Ureter (tissue), 1 donor: ENCODE data around the gene PLCD3. TPM values are rescaled to one million over a fixed set of nuclear protein-coding genes. Genes with fewer than 3 reads are reported as not detected.
"Not testable (repeated sequence)": the region's sequence is repeated elsewhere in the genome, so short reads cannot be mapped to it uniquely, and the experiment has no call there.

ENCODE experiments used
- DNase-seq: peaks from one replicate; pipeline ENCODE4 v3.0.0-alpha.2; 2020; ENCODE audit warnings: low spot score
- total RNA-seq: library from RNA; stranded (reverse); gene quantifications from one replicate; pipeline ENCODE4 v1.2.4, GENCODE V29; 2023
- donor health status: DM: yes; HTN: yes; CAD: no.

Gene PLCD3
- total RNA-seq, 1 donor from 2014 or later, result 153 TPM

DNA sequence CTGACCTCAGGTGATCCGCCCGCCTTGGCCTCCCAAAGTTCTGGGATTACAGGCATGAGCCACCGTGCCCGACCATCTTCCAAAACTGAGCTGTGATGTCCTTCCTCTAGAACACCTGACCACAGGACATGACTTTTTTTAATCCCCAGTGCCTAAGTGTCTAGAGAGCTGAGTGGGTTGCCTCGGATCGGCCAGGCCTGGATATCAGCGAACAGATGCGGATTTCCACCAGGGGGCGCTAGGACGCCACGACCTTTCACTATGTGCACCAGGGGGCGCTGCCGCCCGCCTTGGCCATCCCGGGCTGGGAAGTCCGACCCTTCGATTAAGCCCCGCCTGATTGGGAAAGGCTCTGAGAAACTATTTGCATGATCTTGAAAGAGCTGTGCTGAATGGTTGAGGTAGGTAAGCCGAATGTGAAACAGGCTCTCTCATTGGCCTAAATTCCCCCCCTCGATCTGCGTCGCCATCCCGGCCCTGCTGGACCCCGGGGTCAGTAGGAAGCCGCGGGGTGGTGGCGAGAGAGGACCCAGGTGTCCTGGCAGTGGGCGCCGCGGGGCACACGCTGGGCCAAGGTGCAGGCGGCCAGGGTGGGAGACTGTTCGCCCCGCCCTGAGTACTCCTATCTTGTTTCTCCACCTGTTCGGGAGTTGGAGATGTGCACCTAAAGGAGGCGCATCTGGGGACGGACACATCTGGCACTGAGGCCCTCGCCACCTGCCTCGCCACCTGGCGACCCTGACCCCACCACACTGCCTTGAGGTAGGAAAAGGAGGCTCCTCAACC, 3.1 kb upstream of the PLCD3 start, which contains the start of gene ACBD4:
TSS of gene ACBD4 (plus strand) at position 496 of the 786 bp plus-strand sequence. CDS start 458 bp downstream, outside the sequence.
- DNase-seq, result peak; percentile 97

DNA sequence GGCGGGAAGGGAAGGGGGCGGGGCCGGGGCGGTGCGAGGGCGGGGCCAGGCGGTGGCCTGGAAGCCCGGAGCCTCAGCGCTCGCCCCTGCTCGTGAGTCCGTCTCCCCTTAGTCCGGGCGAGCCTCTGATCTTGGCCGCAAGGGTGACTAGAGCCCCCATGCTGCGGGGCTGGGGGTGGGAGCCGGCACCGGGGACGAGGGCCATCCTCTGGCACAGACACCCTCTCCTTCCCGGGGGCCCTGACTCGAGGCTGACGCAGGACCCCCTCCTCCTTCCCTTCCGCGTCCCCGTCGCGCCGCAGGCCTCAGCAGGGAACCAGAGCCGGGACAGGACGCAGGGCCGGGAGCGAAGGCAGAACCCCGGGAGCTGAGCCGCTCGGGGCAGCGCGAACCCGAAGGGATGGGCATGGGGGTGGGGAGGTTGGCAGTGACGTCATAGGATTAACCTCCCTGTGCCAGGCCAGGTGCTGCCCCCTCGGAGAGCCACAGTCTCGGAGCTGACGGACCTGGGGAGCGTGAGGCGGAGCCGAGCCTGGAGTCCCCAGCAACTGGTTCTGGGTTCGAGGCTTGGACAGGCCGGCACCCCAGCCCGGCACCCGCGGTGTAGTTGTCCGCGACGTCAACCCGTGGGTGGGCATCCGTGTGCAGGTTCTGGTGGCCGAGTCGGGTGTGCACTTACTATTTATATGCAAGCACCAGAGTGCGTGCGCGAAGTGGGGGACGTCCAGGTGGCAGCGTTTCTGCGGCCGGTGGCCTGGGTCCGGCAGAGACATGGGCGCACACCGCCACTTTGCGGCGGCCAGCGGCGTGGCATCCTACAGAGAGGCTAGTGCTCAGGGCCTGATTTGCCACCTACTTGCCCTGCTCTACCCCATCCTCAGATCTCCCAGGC, 503 bp upstream of the PLCD3 start:
- DNase-seq, result peak; percentile 89

DNA sequence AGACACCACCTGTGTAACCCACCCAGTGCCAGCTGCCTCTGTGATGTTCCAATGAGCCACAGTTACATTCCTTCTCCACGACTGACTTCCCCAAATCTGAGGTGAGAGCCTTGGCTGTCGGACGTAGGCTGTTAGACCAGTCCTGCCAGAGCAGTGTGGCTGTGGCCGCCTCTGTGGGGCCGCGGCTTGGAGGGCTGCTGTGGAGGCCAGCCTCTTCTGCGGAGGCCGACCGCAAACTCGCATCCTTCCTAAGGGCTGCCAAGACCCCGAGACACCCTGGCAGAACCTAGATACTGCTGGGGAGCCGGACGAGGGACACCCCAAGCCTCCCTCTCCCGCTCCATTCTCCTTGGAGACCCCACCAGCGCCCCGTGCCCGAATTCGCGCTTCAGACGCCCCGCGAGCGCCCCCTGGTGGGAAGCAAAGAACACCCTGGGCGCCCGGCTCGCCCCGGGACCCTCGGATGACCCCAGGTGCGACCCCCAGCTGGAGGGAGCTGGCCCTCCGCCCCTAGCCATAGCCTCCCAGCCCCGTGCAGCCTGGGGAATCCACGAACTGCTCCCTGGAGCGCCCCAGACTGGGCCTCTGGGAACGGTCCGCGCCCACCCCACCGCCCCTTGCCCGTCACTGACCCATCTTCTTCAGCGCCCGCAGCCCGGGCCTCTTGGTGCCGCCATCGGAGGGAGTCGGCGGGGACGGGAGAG, 547 bp downstream of the PLCD3 start:
- DNase-seq, result peak; percentile 65

DNA sequence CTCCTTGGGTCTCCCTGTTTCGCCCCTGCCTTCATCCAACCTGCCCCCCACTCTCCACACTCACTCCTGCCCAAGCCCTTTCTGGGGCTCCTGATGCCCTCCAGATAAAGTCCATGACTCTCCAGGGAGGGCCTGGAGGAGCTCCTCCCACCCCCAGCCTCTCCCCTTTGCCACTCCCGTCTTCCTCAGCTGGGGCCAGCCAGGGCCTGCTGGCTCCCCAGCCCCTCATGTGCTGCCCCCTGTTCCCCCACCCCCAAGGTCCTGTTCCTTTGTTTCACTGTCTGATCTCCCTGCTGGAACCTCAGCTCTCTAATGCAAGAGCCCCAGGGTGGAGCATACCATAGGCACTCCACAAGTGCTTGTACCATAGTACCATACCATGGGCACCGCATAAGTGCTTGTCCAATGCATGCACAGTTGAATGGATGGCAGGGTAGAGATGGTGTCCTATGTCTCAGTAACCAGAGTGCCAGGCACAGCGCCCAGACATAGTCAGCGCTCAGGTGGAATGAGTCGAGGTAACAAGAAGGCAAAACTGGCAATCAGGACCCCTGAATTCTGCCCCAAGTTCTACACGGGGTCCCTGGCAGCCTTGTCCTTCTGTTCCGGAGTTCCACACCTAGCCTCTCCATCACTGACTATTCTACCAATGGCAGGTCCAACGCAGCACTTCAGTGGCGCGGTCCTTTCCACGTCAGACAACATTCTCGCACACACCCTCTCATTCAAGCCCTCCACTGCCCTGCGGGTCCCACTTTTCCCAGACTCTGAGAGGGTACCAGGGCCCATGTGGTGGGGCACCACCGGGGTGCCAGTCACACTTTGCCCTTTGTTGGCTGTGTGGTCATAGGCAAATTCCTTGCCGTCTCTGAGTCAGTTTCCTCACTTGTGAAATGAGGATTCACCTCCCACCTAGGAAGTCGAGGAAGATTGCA, 1.4 kb downstream of the PLCD3 start:
- no peak for DNase-seq

DNA sequence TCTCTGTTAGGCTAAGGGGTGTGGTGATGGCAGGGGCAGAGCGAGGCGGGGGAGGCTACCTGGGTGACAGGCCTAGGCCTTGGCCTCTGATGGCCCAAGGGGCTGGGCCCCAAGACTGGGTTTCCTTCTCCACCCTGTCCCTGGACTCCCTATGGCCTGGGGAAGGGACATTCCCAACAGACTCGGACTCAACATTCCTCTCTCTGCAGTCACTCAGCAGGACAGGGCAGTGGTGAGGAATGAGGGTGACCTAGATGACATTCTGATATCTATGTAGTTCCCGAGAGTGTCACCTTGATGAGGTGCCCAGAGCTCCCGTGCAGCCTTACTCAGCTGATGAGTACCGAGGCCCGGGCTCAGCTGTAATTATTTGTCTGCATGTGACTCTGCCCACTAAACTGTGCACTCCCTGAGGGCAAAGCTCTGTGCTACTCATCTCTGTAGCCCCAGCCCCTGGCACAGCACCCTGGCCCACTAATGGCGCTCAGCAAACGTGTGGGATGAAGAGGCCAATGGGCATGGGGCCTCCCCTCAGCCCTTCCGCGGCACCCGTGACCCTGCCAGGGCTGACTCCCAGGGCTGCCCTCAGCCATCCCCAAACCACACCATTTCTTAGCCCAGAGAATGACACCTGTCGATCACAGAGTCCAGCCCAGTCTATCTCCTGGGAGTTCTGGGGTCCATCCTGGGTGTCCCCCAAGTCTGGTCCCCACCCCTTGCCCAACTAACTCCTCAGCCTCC, 2.2 kb downstream of the PLCD3 start:
- DNase-seq, result no peak

DNA sequence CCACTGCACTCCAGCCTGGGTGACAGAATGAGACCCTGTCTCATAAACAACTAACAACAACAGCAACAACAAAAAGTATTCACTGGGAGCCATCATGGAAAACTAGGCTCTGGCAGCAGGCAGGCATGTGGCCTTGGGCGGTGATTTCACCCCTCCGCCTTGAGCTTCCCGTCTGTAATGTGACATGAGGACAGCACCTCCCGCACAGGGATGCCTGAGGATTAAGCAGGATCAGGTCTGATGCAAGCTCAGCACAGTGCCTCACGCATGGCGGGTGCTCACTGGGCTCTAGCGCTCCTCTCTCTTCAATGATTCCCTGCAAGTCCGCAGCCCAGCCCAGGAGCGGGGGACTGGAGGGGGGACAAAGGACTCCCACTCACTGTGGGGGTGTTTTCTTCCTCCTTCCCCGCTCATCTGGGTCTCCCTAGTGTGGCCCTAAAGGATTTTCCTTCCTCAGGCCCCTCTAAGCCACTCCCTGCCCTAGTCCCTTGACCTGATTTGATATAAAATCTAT, 2.8 kb downstream of the PLCD3 start:
- DNase-seq, result no peak

DNA sequence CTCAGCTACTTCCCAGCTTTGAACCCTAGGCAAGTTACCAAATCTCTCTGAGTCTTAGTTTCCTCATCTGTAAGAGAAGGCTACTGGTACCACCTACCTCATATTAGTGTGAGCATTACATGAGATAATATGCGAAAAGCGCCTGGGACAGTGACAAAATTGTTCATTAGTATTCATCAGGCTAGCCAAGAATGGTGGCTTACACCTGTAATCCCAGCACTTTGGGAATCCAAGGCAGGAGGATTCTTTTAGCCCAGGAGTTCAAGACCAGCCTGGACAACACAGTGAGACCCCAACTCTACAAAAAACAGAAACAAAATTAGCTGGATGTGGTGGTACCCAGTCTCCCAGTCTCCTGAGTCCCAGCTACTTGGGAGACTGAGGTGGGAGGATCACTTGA, 3.3 kb downstream of the PLCD3 start:
- DNase-seq, result no peak

DNA sequence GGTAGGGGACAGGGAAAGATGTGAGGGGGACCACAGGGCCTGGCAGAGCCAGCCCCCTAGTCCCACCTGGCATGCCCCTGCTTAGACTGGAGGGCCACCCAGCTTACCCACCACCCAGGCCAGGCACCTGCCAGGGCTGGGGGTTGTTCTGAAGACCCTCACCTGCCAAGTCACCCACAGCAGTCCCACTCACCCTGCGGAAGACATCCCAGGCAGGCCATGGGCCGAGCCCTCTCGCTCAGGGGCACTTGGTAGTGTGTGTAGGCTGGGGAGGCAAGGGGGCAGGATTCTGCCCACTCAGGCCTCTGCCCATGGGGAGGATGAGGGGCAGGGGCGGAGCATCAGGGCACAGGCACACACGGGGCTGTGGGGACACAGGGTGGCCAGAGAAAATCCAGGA, 4.0 kb downstream of the PLCD3 start:
- no peak for DNase-seq

DNA sequence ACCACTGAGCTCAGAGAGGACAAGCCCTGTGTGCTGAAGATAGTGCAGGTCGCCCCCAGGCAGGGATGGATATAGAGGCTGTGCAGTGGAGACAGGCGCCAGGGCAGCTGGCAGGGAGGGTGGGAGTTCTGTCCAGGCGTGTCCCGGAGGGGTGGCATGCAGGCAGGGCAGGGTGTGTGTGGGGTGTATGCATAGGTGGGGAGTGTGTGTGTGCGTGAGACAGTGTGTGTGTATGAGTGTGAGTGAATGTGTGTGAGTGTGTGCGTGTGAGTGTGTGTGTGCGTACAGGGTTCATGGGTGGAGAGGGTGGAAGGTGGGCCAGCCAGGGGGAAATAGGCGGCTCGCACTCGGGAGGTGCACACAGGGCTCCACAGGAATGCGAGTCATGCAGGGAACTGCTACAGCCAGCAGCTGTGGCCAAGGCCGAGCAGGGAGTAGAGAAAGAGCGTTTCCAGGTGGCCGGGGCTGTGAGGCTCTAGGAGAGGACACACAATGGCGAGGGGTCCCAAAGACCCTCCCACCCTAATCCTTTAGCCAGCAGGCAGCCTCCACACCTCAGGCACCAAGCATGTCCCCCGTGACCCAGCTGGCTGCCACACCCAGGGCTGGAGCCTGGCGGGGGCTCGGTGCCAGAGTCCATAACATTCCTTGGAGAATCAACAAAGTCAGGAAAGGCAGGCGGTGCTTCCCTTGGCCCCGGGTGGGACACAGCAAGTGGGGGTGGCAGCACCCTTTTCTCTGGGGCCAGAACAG, 4.6 kb downstream of the PLCD3 start:
- peak; percentile 78 for DNase-seq

DNA sequence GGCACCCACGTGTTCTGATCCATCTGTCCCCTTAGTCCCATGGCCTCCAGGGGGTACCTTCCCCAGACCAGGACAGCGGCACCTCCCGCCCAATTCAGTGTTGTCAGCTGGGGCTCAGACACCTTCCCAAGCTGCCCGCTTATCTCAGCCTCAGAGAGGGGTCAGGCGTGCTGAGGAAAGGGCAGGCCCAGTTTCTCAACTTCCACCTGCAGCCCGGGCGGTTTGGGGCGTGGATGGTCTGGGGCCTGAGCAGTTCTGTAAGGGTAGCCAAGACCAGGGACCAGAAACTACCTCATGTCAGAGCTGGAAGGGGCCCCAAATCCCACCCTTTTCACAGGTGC, 5.1 kb downstream of the PLCD3 start:
- no peak for DNase-seq

DNA sequence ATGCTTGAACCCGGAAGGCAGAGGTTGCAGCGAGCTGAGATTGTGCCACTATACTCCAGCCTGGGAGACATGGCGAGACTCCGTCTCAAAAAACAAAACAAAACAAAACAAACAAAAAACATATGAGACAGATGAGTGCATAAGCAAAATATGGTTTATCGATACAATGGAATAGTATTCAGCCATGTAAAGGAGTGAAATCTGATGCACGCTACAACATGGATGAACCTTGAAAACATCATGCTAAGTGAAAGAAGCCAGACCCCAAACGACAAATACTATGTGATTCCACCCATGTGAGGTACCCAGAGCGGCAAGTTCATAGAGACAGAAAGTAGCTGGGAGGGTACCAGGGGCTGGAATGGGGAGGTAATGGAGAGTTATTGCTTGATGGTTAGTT, 6.8 kb downstream of the PLCD3 start:
- DNase-seq, result no peak

DNA sequence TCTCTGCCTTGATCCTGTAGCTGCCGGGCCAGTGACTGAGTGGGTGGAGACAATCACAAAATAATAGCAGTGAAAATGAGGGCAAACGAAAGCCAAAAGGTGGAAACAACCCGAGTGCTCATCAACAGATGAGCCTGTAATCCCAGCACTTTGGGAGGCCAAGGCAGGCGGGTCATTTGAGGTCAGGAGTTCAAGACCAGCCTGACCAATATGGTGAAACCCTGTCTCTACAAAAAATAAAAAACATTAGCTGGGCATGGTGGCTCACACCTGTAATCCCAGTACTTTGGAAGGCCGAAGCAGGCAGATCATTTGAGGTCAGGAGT, 7.6 kb downstream of the PLCD3 start:
- DNase-seq, result not testable (repeated sequence)

DNA sequence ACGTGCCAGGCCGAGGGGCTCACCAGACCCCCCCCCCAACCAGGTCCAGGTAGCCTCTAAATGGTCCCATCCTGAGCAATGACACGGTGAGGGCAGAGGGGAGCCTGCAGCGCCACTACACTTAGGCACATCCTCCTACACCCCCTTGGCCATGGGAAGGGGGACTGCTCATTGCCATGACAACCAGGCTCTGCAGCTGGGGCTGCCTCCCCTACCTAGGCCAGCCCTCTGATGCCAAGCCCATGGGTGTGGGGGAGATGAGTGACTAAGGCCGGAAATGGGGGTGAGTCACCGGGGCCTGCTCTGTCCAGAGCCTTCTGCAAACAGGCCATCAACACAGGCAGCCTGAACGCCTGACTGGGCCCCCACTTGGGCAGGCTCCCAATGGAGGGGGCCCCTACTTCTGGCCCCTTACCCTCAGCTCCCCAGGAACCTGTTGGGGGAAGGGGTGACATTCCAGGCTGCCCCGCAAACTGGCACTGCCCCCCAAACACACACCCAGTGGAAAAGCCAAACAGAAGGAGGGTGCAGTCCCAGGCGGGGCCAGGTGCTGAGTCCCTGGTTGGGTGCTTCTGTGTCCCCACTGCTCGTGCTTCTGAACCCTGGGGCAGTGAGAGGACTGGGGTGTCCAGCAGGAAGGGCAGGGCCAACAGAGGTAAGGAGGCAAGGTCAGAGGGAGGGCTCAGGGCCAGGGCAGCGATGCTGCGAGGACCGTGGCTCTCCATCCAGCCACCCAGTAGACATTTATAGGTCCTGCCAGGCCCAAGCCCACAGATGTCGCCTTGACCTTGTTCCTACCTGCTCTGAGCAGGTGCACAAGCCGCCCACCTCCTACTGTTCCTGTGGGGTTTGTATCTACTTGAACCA, 8.2 kb downstream of the PLCD3 start:
- DNase-seq, result peak; percentile 83

DNA sequence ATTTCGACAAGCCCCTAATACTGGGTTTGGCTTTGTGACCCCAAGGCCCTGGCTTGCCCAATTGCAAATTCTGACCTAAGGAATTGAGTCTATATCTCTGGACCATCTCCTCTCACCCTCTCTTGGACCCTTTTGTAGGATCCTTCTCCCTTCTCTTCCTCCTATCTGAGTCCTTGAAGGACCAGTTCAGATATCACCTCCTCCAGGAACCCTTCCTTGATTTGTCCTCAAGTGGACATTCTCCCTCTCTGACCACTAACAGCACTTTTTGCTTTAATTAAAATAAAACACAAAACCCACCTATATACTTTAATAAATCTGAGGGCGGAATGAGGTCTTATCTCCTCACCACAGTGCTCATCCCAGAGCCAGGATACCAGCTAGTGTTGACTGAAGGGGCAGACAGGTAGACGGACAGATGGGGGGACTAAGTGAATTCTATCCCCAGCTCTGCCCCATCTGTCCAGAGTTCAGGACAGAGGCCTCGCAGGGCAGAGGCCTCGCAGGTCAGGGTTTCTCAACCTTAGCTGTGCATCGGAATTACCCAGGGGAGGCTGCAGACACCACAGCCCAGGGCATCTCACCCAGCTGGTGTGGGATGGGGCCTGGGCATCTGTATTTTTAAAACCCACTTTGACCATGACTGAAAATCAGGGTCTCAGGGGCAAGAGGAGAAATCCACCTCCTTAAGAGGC, 9.1 kb downstream of the PLCD3 start:
- no peak for DNase-seq

DNA sequence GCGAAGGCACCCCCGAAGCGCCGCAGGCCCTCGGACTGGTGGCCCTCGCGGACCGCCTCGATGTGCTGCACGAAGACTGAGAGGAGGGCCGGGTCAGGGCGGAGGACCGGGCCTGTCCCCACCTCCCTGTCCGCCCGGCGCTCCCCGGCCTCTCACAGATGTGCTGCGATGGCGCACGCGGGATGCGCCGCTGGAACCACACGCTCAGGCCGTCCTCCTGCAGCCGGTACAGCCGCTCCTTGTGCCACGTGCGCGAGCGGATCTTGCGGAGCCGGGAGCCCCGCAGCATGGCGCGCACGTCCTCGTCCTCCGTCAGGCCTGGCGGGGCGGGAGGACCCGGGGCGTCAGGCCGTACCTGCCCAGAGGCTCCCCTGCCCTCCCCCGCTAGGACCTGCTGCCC, 11.3 kb downstream of the PLCD3 start:
- DNase-seq, result no peak

DNA sequence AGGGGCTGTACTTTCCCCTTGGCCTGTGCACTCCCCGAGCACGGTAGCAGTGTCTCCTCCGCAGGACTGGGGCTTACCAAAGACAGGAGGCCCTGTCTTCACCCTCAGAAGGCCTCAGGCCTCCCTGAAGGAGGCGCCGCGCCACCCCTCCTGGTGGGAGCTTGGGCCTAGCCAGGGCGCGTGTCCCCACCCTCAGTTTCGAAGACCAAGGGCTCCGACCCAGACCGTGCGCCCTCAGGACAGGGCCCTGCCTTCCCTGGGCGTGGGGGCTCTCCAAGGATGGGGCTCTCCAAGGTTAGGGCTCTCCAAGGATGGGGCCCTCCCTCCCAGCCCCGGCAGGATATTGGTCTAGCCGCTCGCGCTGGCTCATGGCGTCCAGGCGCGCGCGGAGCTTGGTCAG, 11.8 kb downstream of the PLCD3 start:
- no peak for DNase-seq

DNA sequence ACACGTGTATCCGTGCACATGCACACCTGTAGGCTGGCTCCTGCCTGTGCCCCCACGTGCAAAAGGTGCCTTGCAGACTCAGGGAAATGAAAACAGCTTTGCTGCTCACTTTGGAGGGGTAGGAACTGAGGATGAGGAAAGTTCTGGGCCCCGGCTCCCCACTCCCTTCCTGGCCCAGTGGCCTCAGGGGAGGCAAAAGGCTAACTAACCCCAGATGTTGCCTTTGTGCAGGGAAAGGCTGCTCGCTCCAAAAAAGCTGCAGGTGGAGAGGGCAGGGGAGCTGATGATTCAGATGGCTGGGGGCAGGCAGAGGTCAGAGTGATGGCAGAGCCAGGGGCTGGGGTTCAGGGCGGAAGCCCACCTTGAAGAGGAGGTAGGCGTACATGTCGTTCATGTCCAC, 12.4 kb downstream of the PLCD3 start:
- no peak for DNase-seq

DNA sequence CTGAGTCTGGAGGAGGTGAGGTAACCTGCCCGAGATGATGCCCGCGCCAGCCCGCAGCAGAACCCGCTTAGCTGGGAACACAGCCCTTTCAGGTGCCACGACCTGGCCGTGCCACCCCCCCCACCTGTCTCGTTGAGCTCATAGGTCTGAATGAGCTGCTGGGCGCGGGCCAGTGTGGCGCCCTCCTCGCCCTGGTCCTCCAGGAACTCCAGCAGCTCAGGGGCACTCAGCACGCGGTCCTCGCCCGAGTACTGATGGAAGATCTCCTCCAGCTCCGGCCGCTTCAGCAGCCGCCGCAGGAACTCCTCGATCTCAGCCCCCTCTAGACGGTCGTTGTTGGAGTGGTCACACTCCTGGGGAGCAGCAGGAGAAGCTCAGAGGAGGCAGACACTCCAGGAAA, 13.6 kb downstream of the PLCD3 start:
- DNase-seq, result no peak
